ENCODE results near the gene QRICH2.
"Not testable (repeated sequence)": the region's sequence is repeated elsewhere in the genome, so short reads cannot be mapped to it uniquely, and the experiment has no call there.

QRICH2 gene

GRCh38 chr17:76307966-76308338 lies at the start of gene QRICH2:
TSS of gene QRICH2 (minus strand) at chr17:76308276. CDS start at chr17:76307998, 278 bp downstream.
- DNase-seq, result no peak

- no peak for DNase-seq
Measured at GRCh38 chr17:76357597-76358158, 49.6 kb upstream of the QRICH2 start.

- no peak for DNase-seq
Measured at GRCh38 chr17:76356803-76357456, 48.9 kb upstream of the QRICH2 start.

- no peak for DNase-seq
Measured at GRCh38 chr17:76354747-76355310, 46.8 kb upstream of the QRICH2 start.

- no peak for DNase-seq
Measured at GRCh38 chr17:76354317-76354729, 46.2 kb upstream of the QRICH2 start.

GRCh38 chr17:76353599-76354316 lies 45.7 kb upstream of the QRICH2 start, which contains the start of gene PRPSAP1:
TSS of gene PRPSAP1 (minus strand) at chr17:76353916. CDS start at chr17:76353703, 213 bp downstream.
- DNase-seq, result peak; percentile 92

- DNase-seq, result no peak
Measured at GRCh38 chr17:76353004-76353598, 45.0 kb upstream of the QRICH2 start.

- DNase-seq, result no peak
Measured at GRCh38 chr17:76351526-76352071, 43.5 kb upstream of the QRICH2 start.

- no peak for DNase-seq
Measured at GRCh38 chr17:76350463-76350862, 42.4 kb upstream of the QRICH2 start.

GRCh38 chr17:76346936-76347335 lies 38.9 kb upstream of the QRICH2 start:
- not testable (repeated sequence) for DNase-seq

- no peak for DNase-seq
Measured at GRCh38 chr17:76345377-76345974, 37.4 kb upstream of the QRICH2 start.

GRCh38 chr17:76343106-76343505 lies 35.0 kb upstream of the QRICH2 start:
- no peak for DNase-seq

GRCh38 chr17:76341301-76341700 lies 33.2 kb upstream of the QRICH2 start:
- no peak for DNase-seq

GRCh38 chr17:76337413-76337777 lies 29.3 kb upstream of the QRICH2 start:
- DNase-seq, result no peak

- no peak for DNase-seq
Measured at GRCh38 chr17:76336756-76337412, 28.8 kb upstream of the QRICH2 start.

GRCh38 chr17:76335716-76336381 lies 27.8 kb upstream of the QRICH2 start:
- no peak for DNase-seq

- DNase-seq, result peak; percentile 17
Measured at GRCh38 chr17:76333673-76334505, 25.8 kb upstream of the QRICH2 start.

- no peak for DNase-seq
Measured at GRCh38 chr17:76331083-76331482, 23.0 kb upstream of the QRICH2 start.

- DNase-seq, result no peak
Measured at GRCh38 chr17:76329664-76330063, 21.6 kb upstream of the QRICH2 start.

GRCh38 chr17:76327696-76328095 lies 19.6 kb upstream of the QRICH2 start:
- DNase-seq, result no peak

GRCh38 chr17:76326306-76326705 lies 18.2 kb upstream of the QRICH2 start:
- no peak for DNase-seq

Measured in NCI-H2227 treated with DMSO at 0.1 percent for 48 hours (cell line).